ENCODE results near the gene NKX1-1.
"Not testable (repeated sequence)": the region's sequence is repeated elsewhere in the genome, so short reads cannot be mapped to it uniquely, and the experiment has no call there.

The NKX1-1 gene

GRCh38 chr4:1406394-1406980 lies at the start of gene NKX1-1:
Gene NKX1-1 (minus strand): TSS chr4:1406442. CDS start chr4:1406442, 0 bp downstream.
- DNase-seq: no peak

- no peak for DNase-seq
These were observed 47.5 kb upstream of the NKX1-1 start for GRCh38 chr4:1453731-1454130.

GRCh38 chr4:1452431-1453051 lies 46.3 kb upstream of the NKX1-1 start:
- DNase-seq: no peak

- DNase-seq: no peak
These were observed 45.5 kb upstream of the NKX1-1 start for GRCh38 chr4:1451752-1452122.

GRCh38 chr4:1451106-1451751 lies 45.0 kb upstream of the NKX1-1 start:
- no peak for DNase-seq

- no peak for DNase-seq
These were observed 43.8 kb upstream of the NKX1-1 start for GRCh38 chr4:1449833-1450741.

- no peak for DNase-seq
These were observed 43.2 kb upstream of the NKX1-1 start for GRCh38 chr4:1449475-1449832.

- no peak for DNase-seq
These were observed 42.6 kb upstream of the NKX1-1 start for GRCh38 chr4:1448589-1449420.

- DNase-seq: no peak
These were observed 41.7 kb upstream of the NKX1-1 start for GRCh38 chr4:1447676-1448588.

GRCh38 chr4:1446502-1447386 lies 40.5 kb upstream of the NKX1-1 start:
- DNase-seq: no peak

GRCh38 chr4:1445716-1446445 lies 39.6 kb upstream of the NKX1-1 start:
- no peak for DNase-seq

- DNase-seq: not testable (repeated sequence)
These were observed 37.5 kb upstream of the NKX1-1 start for GRCh38 chr4:1443688-1444172.

- no peak for DNase-seq
These were observed 20.8 kb upstream of the NKX1-1 start for GRCh38 chr4:1427010-1427409.

GRCh38 chr4:1421657-1422056 lies 15.4 kb upstream of the NKX1-1 start:
- DNase-seq: no peak

- no peak for DNase-seq
These were observed 13.5 kb upstream of the NKX1-1 start for GRCh38 chr4:1419708-1420107.

- DNase-seq: no peak
These were observed 12.4 kb upstream of the NKX1-1 start for GRCh38 chr4:1418494-1419285.

- no peak for DNase-seq
These were observed 11.5 kb upstream of the NKX1-1 start for GRCh38 chr4:1417522-1418390.

- no peak for DNase-seq
These were observed 10.7 kb upstream of the NKX1-1 start for GRCh38 chr4:1416948-1417260.

Measured in NCI-H1417 (cell line).